WTC11 (cell line): ENCODE data around the gene LPP.

Source experiments
- CREB1 ChIP-seq: sonication (generic); formaldehyde crosslinking; IDR thresholded peaks from 2 replicates; pipeline ENCODE4 v1.8.0; 2023; ENCODE audit warnings: mild to moderate bottlenecking, missing genetic modification reagents
- ELF4 ChIP-seq: sonication (generic); formaldehyde crosslinking; IDR thresholded peaks from 2 replicates; pipeline ENCODE4 v1.8.1; 2022; ENCODE audit warnings: low read depth, mild to moderate bottlenecking, moderate library complexity, missing genetic modification reagents
- FOXP1 ChIP-seq: sonication (generic); formaldehyde crosslinking; IDR thresholded peaks from 2 replicates; pipeline ENCODE4 v1.8.0; 2022; ENCODE audit warnings: missing genetic modification reagents, mild to moderate bottlenecking, moderate library complexity, borderline replicate concordance
- ZNF138 ChIP-seq: sonication (generic); formaldehyde crosslinking; conservative IDR thresholded peaks from 2 replicates; pipeline ENCODE4 v1.8.1; 2022; ENCODE audit warnings: mild to moderate bottlenecking, moderate library complexity, missing genetic modification reagents
- TF ChIP-seq, protein P1 (sequence below): fragments of 200-600 bp; IDR thresholded peaks from 2 replicates; pipeline ENCODE4 v1.8.0; 2022; ENCODE audit warnings: antibody characterized with exemption
- TF ChIP-seq, protein P2 (sequence below): sonication (generic); formaldehyde crosslinking; IDR thresholded peaks from 2 replicates; pipeline ENCODE4 v1.8.1; 2023; ENCODE audit warnings: mild to moderate bottlenecking, missing genetic modification reagents, moderate library complexity
- TF ChIP-seq, protein P3 (sequence below): sonication (generic); formaldehyde crosslinking; IDR thresholded peaks from 2 replicates; pipeline ENCODE4 v1.8.1; 2023; ENCODE audit warnings: mild to moderate bottlenecking, missing genetic modification reagents

DNA sequence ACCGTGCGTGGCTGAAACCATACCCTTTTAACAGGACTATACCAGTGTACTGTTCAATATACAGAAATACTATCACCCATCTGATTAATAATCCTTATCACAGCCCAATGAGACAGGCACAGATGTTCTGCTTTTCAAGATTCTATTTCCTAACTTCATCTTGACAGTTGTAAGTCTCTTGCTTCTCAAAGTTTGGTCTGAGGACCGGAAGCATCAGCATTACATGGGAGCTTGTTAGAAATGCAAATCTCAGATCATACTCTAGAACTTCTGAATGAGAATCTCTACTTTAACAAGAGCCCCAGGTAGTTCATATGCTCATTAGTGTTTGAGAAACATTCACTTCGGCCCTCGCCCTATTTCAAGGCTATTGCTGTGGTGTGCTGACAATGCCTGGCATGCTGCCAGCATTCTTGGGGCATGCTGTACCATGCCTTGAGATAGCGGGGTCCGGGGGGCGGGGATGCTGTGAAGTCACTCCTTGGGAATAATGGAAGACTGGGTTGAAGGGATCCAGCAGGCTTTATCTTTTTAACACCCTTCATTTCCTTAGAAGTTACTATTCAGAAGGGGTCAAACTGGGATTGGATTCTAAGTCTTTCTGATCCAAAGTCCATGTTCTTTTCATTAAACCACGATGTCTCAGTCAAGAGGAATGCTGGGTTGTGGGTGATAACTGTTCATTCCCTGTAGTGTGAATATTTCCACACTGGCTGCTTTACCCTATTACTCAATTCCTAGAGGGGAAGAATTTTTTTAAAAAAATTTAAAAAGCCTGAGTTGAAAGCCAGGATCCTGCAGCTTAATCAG is 194.7 kb downstream of the LPP start:
- TF ChIP-seq FOXP1 (no peak), ELF4 (CRISPR knock-in tag) (no peak), CREB1 (CRISPR knock-in tag) (no peak), ZNF138 (no peak)
- TF ChIP-seq, protein P1, sequence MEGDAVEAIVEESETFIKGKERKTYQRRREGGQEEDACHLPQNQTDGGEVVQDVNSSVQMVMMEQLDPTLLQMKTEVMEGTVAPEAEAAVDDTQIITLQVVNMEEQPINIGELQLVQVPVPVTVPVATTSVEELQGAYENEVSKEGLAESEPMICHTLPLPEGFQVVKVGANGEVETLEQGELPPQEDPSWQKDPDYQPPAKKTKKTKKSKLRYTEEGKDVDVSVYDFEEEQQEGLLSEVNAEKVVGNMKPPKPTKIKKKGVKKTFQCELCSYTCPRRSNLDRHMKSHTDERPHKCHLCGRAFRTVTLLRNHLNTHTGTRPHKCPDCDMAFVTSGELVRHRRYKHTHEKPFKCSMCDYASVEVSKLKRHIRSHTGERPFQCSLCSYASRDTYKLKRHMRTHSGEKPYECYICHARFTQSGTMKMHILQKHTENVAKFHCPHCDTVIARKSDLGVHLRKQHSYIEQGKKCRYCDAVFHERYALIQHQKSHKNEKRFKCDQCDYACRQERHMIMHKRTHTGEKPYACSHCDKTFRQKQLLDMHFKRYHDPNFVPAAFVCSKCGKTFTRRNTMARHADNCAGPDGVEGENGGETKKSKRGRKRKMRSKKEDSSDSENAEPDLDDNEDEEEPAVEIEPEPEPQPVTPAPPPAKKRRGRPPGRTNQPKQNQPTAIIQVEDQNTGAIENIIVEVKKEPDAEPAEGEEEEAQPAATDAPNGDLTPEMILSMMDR = no peak
- TF ChIP-seq, protein P2, sequence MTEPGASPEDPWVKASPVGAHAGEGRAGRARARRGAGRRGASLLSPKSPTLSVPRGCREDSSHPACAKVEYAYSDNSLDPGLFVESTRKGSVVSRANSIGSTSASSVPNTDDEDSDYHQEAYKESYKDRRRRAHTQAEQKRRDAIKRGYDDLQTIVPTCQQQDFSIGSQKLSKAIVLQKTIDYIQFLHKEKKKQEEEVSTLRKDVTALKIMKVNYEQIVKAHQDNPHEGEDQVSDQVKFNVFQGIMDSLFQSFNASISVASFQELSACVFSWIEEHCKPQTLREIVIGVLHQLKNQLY (CRISPR knock-in tag) = no peak
- TF ChIP-seq, protein P3, sequence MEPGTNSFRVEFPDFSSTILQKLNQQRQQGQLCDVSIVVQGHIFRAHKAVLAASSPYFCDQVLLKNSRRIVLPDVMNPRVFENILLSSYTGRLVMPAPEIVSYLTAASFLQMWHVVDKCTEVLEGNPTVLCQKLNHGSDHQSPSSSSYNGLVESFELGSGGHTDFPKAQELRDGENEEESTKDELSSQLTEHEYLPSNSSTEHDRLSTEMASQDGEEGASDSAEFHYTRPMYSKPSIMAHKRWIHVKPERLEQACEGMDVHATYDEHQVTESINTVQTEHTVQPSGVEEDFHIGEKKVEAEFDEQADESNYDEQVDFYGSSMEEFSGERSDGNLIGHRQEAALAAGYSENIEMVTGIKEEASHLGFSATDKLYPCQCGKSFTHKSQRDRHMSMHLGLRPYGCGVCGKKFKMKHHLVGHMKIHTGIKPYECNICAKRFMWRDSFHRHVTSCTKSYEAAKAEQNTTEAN (CRISPR knock-in tag) = no peak
